ENCODE data around the gene PEX10.
"Not testable (repeated sequence)": the region's sequence is repeated elsewhere in the genome, so short reads cannot be mapped to it uniquely, and the experiment has no call there.

The PEX10 gene

DNA sequence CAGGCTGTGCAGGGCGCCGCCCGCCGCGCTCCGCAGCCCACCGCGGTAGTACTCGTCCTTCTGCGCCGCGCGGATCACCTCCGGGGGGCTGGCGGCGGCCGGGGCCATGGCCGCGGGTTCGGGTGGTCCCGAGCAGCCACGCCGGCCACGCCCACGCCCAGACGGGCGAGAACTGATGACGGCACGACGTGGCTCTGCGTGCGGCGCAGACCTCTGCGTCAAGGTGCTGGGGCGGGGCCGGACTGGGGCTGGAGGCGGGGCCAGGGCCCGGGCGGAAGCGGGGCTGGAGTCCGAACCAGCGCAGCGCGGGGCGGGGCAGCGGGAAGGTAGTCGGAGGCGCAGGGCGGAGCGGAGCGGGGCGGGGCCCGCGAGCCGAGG lies at the start of gene PEX10:
TSS of gene PEX10 (minus strand) at position 170 of the 378 bp plus-strand sequence. CDS start at position 108, 62 bp downstream.
- peak; percentile 91 for DNase-seq (ENCODE audit: low read depth, low spot score)

DNA sequence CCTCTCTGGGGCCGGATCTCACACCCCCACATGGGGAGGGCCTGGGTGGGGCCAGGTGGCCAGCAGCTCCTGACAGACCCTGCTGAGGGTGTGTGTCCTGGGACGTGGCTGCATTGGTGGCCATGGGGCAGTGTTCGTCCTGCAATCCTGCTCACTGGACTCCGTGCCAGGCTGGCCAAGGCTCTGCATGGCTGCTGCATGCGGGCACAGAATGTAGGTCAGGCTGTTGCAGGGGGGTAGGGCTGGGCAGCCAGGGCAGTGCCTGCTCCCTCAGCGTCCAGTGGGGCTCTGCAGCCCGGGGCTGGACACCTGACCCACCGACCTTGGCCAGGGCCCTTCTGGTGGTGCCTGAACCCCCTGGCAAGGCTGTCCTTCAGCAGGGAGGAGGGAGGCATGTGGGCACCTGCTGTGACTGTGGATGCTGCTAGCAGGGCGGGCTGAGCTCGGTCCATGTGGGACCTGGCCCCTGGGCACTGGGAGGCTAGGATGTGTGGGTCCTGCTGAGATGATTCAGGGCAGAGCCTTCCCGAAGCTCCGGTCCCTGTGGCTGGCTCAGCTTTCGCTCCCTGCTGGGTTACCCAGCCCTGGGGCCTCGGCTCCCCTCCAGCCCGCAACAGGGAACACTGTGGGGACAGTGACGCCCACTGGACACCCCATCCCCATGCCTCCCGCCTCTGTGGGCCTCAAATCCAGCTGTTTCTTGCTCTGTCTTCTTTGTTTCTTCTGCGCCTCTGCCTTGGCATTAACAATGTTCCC lies 48.8 kb upstream of the PEX10 start:
- DNase-seq (ENCODE audit: low read depth, low spot score) = no peak

DNA sequence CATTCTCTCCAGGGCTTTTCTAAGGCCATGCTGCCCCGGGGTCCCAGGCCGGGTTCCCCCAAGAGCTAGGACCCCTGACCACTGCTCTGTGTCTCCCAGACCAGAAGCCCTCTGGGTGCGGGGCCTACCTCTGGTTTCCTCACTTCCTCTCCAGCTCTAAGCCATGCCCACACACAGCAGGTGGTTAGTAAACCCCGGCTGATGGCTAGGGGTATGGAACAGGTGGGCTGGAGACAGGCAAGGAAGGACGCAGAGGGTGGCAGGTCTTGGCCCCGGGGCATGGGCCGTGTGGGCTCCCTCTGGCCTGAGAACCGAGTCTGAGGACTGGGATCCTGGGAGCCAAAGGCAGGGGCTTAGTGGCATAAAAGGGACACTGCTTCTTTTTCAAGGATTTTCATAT lies 47.8 kb upstream of the PEX10 start:
- DNase-seq (ENCODE audit: low read depth, low spot score) = no peak

DNA sequence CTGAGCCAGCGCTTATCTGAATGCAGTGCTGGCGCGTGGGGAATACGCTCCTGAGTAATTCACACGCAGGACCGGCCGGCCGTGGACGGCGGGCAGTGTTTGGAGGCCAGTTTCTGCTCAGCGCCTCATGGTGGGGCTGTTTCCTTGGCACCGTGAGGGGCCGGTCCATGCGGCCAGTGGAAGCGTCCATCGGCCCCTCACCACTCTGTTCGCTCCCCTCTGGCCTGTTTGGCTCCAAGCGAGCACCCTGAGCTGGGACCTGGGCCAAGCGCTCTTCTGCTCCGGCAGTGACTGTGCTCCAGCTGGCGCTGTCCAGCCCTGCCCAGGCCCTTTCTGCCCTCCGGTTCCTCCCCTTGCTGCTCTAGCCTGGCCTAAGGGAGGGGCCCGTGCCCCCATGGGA lies 47.4 kb upstream of the PEX10 start:
- DNase-seq (ENCODE audit: low read depth, low spot score) = peak; percentile 34

DNA sequence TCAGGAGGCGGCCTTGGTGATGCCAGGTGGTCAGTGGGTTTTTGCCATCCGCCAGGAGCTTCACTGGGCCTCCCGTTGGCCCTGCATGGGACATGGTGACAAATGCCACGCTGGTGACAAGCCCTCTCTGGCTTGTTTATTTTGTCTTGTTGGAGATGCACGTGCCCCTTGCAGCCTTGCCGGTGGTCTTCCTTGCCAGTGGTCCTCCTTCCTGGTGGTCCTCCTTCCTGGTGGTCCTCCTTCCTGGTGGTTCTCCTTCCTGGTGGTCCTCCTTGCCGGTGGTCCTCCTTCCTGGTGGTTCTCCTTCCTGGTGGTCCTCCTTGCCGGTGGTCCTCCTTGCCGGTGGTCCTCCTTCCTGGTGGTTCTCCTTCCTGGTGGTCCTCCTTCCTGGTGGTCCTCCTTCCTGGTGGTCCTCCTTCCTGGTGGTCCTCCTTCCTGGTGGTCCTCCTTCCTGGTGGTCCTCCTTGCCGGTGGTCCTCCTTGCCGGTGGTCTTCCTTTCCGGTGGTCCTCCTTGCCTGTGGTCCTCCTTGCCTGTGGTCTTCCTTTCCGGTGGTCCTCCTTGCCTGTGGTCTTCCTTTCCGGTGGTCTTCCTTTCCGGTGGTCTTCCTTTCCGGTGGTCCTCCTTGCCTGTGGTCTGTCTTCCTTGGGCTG lies 46.9 kb upstream of the PEX10 start:
- DNase-seq (ENCODE audit: low read depth, low spot score) = not testable (repeated sequence)

DNA sequence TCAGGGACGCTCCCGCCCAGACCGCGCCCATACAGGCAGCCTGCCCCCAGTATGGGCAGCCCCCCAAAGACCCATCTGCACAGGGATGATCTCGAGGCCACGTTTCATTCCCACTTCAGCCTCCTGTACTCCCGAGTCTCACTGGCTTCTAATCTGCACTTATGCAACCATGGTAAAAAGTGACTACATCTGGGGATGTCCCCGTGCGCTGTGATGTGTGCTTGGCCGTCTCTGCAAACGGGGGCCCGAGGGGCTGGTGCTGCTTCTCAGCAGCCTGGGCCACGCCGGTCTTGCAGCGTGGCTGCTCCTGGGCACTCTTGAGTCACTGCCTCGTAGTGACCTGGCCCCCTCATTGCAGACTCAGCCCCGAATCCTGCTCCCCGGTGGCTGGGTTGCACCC lies 46.3 kb upstream of the PEX10 start:
- DNase-seq (ENCODE audit: low read depth, low spot score) = no peak

DNA sequence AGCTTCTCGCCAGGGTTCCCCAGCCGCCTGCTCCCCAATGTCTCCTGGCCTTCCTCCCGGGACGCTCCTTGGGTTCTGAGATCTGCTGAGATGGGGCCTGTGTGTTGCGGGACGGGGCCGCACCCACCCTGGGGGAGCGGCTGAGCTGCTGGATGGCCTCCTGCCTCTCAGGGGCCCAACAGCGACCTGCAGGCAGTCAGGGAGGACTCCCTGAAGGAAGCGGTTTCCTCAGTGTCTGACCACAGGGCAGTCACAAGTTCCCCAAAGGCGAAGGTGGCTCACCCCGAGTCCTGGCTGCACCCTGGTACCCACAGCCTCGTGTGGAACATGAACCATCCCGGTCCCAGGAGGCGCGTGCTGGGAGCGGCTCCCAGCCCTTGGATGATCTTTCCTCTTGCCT lies 45.1 kb upstream of the PEX10 start:
- DNase-seq (ENCODE audit: low read depth, low spot score) = no peak

DNA sequence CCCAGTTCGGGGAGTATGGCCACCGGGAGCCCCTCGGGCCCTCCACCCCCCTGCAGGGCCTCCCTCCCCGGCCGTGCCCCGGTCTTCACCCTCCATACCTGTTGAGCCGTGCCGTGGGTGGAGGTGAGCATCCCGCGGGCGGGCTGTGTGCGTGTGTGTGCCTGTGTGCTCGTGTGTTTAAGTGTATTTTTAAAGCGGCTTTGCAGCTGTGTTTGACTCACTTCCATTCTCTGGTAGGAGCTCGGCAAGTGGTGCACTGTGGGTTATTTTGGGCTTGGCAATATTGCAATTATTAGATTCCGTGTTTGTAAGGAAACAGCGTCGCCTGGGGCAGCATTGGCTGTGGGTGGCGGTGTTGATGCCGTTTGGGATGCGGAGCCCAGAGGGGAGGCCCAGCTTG lies 43.4 kb upstream of the PEX10 start:
- no peak for DNase-seq (ENCODE audit: low read depth, low spot score)

DNA sequence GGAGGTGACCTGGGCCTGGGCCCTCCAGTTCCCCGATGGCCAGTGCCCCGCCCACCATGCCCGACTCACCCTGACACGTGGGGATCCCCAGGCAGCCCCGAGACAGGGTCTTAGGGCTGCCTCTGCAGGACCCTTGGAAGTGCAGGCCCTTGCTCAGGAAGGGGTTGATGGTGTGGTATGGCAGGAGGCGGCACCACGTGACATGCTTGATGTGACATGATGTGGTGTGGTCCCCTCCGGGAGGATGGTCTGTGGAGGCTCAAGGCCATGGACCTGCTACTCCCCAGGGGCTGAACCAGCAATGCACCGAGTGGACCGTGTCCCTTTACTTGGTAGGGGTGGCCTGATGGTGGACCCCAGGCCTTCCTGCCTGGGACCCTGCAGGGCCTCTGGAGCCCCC lies 41.9 kb upstream of the PEX10 start:
- no peak for DNase-seq (ENCODE audit: low read depth, low spot score)

DNA sequence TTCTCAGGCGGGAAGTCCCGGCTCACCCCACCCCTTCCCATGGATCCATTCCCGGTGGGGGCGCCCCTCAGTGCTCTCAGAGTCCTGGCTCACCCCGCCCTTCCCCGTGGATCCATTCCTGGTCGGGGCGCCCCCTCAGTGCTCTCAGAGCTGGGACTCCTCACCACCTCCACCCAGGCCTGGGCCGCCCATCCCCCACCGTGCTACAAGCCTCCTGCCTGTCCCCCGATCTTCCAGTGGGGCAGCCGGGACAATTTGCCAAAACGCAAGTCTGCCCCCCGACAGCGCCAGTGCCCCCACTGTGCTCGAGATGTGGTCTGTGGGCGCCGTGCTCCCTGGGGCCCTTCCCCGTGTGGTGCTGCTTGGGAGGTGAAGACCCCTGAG lies 40.6 kb upstream of the PEX10 start:
- no peak for DNase-seq (ENCODE audit: low read depth, low spot score)

DNA sequence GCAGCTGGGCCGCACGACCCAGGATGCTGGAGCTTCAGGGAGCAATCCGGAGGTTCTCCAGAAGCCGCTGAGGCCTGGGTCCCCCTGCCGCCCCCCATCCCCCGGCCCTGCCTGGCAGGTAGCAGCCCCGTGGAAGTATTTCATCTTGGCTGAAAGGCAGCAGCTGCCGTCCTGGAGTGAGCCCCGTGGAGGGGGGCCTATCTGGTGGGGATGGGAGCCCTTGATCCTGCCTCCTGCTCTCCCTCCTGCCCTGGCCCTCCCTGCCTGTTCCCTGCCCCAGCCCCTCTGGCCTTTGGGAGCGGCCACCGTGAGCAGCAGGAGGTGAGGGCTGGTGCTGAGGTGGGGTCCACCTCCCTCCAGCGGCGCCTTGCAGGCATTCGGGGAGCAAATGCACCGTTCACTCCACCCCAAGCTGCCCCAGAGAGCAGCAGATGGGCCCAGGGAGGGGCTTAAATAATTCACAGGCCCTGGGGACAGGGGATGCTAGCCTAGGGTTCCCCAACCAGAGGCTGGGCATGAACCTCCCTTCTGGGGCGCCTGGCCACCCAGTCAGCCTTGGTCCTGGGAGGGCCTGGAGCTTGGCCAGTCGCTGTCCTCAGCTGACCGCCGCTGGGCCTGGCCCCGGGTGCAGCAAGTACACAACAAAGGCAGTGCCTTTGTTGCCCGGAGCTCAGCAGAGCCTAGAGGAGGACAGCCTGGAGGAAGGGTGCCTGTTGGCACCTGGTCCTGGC lies 40.0 kb upstream of the PEX10 start:
- no peak for DNase-seq (ENCODE audit: low read depth, low spot score)

DNA sequence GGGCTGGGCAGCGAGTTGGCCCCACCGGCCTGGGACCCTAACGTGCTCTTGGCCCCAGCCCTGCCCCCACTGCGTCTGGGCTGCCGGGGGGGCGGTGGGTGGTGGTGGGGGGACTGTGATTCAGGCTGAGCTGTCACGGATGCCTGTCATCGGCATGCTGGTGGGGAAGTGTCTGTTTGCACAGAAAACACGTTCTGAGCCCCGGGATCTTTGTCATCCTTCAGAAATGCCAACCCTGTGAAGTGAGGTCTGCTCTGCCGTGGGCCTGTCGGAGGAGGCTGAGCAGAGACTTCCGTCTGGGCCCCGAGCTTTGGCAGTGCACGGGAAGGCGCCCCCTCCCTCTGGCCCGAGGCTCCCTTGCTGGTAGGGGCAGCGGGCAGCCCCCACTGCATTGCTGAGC lies 39.4 kb upstream of the PEX10 start:
- peak; percentile 53 for DNase-seq (ENCODE audit: low read depth, low spot score)

DNA sequence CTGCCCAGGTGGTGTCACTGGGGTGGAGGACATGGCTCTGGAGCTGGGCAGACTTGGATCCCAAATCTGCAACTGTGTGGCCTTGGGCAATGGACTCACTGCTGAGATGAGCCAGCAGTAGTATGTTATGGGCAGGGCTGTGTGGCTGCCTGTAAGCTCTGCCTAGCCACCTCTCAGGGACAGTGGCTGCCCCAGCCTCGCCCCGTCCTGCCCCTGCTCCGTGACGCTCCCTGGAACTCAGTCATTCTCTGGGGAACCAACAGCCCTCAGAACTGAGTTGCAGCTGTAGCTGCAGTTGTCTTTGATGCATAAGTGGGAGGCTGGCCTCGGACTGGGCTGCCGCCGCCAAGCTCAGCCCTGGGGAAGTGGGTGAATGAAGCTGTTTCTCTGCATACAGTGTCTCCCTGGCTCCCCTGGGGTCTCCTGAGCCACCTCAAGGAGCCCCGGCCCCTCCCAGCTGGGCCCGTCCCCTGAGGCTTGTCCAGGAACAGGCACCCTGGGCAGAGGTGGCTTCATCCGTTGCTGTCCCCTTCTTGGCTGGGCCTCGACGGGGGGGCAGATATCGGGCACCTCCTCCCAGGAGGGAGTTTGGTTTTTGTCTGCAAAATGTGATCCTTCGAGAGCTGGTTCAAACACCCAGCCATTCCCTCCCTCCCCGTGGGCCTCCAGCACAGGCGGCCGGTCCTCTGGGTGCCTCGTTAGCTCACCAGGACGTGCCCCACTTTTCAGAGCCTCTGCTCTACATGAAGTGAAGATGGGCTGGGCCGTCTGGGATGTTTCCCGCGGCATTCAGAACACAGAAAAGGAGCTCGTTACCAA lies 37.5 kb upstream of the PEX10 start:
- DNase-seq (ENCODE audit: low read depth, low spot score) = no peak

DNA sequence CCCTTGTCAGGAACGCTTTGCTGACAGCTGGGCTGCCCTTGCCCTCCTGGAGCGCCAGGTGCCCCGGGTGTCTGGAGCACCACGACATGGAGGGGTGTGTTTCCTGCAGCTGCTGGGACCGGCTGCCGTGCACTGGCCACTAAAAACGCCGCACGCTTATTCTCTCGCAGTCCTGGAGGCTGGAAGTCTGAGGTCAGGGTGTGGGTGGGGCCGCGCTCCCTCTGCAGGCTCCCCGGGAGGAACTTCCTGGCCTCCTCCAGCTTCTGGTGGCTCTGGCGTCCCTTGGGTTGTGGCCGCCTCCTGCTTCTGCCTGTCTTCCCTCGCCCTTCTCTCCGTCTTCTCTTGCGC lies 35.7 kb upstream of the PEX10 start:
- DNase-seq (ENCODE audit: low read depth, low spot score) = peak; percentile 59

DNA sequence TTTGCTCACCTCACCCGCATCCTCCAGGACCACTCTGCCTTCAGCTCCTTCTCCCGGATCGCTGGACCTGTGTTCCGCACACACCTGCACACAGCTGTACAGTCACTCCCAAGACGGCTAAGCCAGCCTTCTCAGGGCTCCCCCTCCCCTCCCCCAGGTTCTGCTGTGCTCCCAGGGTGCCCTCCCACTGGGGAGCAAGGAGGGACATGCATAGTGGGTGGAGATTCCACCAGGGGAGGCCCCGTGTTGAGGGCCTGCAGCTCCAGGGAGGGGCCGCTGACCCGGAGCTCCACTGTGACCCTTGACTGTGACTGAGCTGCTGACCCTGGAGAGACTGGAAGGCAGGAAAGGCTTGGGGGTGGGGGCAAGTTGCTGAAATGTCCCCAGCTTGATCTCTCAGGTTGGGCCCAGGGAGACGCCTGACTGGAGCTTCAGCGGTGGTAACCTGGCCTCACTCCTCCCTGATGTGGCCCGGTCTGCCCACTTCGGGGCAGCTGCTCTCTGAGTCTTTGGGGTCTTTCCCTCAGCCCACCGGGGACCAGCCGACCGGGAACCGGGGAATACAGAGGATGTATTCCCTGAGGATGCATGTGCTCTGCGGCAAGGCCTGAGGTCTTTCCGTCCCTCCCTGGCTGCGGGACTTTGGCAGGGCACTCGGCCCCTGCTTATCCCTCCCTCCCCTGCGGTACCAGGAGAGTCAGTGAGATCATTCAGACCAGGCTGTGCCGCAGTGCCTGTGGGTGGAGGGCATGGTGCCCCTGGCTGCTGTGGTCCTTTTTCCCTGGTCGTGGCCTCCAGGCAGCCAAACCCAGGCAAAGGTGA lies 35.1 kb upstream of the PEX10 start:
- no peak for DNase-seq (ENCODE audit: low read depth, low spot score)

DNA sequence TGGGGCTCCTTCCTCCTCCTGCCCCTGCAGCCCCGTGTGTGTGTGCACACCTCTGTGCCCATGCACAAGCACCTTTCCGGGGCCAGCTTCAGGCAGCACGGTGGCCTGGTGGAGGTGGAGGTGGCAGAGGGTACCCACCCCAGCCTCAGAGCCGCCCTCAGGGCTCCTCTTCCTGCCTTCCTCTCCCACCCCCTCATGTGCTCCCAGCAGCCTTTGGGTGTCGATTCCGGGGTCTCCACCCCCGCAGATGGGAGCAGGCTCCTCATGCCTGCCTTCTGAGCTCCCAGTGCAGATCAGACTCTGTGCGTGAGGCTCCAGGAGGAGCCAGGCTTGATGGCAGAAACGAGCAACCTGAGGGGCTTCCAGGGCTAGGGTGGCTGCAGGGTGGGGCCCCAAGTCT lies 34.5 kb upstream of the PEX10 start:
- DNase-seq (ENCODE audit: low read depth, low spot score) = no peak

DNA sequence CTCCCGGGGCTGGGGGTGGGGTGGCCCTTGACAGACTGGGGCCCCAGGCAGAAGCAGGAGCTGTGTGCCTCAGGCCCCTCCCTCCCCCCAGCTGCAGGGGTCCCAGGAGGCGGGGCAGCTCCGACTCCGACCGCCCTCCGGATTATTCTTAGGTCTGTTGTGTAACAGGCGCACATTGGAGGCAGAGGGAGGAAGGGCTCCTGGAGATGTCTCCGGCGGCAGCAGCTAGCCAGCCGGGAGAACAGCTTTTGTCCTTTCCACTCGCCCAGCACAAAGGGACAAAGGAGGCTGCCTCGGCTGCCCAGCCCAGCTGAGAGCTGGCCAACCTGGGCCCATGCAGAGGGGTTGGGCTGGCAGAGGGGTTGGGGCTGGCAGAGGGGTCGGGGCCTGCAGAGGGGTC lies 34.0 kb upstream of the PEX10 start:
- peak; percentile 71 for DNase-seq (ENCODE audit: low read depth, low spot score)

DNA sequence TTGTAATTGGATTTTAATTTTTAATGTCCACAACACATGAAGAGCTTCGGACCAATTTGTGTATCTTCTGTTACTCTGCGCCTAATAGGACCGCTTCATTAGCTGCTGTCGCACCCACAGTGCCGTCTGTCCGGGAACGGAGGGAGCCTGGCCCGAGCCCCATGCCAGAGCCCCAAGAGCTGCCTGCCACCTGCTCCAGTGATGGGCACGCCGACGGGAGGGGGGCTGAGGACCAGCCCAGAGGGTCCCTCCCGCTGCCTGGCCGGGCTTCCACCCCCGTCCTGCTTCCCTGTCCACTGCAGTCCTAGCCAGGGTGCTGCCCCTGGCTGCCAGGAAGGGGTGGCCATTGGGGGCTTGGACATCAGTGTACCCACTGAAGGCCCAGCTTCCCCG lies 33.5 kb upstream of the PEX10 start:
- no peak for DNase-seq (ENCODE audit: low read depth, low spot score)

DNA sequence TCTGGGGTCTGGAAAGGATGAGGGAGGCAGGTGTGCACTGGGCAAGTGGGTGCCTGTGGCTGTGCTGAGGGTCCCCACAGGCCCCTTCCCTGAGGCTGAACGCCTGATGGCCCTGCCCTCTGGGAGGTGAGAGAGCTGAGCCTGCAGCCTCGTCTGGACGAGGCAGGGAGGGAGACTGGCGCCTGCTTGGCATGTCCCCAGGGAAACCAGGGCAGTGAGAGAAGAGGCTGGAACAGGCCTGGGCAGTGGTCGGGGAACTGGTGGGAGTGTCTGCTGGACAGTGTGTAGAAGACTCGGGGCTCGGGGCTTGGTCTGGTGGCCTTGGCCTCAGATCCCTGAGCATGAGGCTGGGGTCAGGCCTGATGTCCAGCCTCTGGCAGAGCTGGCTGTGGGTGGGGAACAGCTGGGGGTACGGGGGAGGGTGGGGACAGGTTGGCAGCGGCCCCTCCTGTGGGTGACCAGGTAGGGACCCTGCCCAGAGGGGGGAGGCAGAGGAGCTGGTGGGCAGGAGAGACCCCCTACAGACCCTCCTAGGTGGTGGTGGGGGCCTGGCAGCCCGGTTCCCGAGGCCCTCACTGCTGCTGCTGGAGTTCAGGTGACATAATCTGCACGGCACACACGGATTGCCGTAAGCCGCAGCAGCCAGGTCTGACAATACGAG lies 32.9 kb upstream of the PEX10 start:
- DNase-seq (ENCODE audit: low read depth, low spot score) = no peak

DNA sequence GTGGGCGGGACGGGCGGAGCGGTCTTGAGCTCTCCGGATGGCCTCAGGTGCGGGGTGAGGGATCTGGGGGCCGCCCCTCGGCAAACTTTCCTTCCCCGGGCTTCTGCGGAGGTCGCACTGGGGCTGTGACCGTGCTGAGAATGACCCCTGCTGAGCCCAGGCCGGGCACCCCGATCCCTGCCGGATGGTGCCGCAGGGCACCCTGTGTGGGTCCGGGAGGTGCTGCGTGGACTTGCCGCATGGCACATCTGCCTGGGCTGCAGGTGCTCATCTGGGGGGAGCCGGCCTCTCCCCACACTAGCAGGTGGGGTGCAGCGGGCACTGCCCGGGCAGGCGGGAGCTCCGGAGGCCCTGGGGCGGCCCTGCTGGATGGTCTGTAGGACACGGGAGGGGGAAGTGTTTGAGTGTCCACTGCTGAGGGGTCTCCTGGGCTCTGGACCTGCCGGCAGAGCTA lies 31.8 kb upstream of the PEX10 start:
- no peak for DNase-seq (ENCODE audit: low read depth, low spot score)
